DOHH2 (cell line): ENCODE measurements around the gene CHST1.

ENCODE experiments used
- H3F3A ChIP-seq: fragments of 200-600 bp; sonication (generic), shearing (Covaris generic); 2 replicates; pipeline ENCODE4 v1.6.0; 2016; ENCODE audit warnings: antibody characterized with exemption, mild to moderate bottlenecking; ENCODE audit not compliant: control insufficient read depth, insufficient read depth
- H3K27ac ChIP-seq: fragments of 200-600 bp; sonication (generic); 2 replicates; pipeline ENCODE4 v1.5.1; 2014; ENCODE audit warnings: low read depth, mild to moderate bottlenecking, low read length, moderate library complexity
- H3K27me3 ChIP-seq: fragments of 200-600 bp; sonication (generic); 2 replicates; pipeline ENCODE4 v1.6.1; 2014; ENCODE audit warnings: mild to moderate bottlenecking, low read length, mixed read lengths; ENCODE audit not compliant: control insufficient read depth
- H3K36me3 ChIP-seq: fragments of 200-600 bp; sonication (generic); 2 replicates; pipeline ENCODE4 v1.6.1; 2014; ENCODE audit warnings: mild to moderate bottlenecking, low read length, moderate library complexity, mixed read lengths; ENCODE audit not compliant: control insufficient read depth
- H3K4me1 ChIP-seq: fragments of 200-600 bp; sonication (generic); 2 replicates; pipeline ENCODE4 v1.6.1; 2014; ENCODE audit warnings: mild to moderate bottlenecking, low read length, mixed read lengths; ENCODE audit not compliant: control insufficient read depth
- H3K4me2 ChIP-seq: fragments of 200-600 bp; sonication (generic); 2 replicates; pipeline ENCODE4 v1.6.0; 2014; ENCODE audit warnings: mild to moderate bottlenecking, low read length, moderate library complexity
- H3K4me3 ChIP-seq: fragments of 200-600 bp; sonication (generic); 2 replicates; pipeline ENCODE4 v1.5.1; 2014; ENCODE audit warnings: mild to moderate bottlenecking, low read length, mixed read lengths
- H3K79me2 ChIP-seq: fragments of 200-600 bp; sonication (generic); 2 replicates; pipeline ENCODE4 v1.6.1; 2014; ENCODE audit warnings: mild to moderate bottlenecking, low read length, mixed read lengths; ENCODE audit not compliant: control insufficient read depth
- H3K9me2 ChIP-seq: fragments of 200-600 bp; sonication (generic); replicated peaks from 2 replicates; pipeline ENCODE4 v1.6.1; 2014; ENCODE audit warnings: mild to moderate bottlenecking, low read length, mixed read lengths; ENCODE audit not compliant: control insufficient read depth
- H3K9me3 ChIP-seq: fragments of 200-600 bp; sonication (generic); 2 replicates; pipeline ENCODE4 v1.6.1; 2014; ENCODE audit warnings: antibody characterized with exemption, low read length, mixed read lengths; ENCODE audit not compliant: control insufficient read depth, insufficient read depth
- H4K20me1 ChIP-seq: fragments of 200-600 bp; sonication (generic); 2 replicates; pipeline ENCODE4 v1.6.0; 2014; ENCODE audit warnings: low read depth, mild to moderate bottlenecking, antibody characterized with exemption, low read length, moderate library complexity; ENCODE audit not compliant: control insufficient read depth, insufficient read depth
- CTCF ChIP-seq: fragments of 200-600 bp; sonication (generic); IDR thresholded peaks from one replicate; pipeline ENCODE4 v1.5.1; 2014; ENCODE audit warnings: antibody characterized with exemption, mild to moderate bottlenecking, low read depth, low read length; ENCODE audit not compliant: poor library complexity, severe bottlenecking
- EZH2phosphoT487 ChIP-seq: fragments of 200-600 bp; sonication (generic); IDR thresholded peaks from 2 replicates; pipeline ENCODE4 v1.6.1; 2017; ENCODE audit warnings: borderline replicate concordance, mild to moderate bottlenecking, antibody characterized with exemption, low read length, moderate library complexity, mixed read lengths

CHST1 gene

GRCh38 chr11:45646275-45646927, 19.0 kb downstream of the CHST1 start:
- no peak overlapping the region for H3K27ac ChIP-seq
- H3F3A ChIP-seq, result no peaks in the 10 kb centered on the region
- no peaks in the 10 kb centered on the region for H3K36me3 ChIP-seq
- H3K4me2 ChIP-seq, result no peak overlapping the region
- no peaks in the 10 kb centered on the region for H3K79me2 ChIP-seq
- TF ChIP-seq CTCF, result no peak
- no peak for TF ChIP-seq EZH2phosphoT487
- no peaks in the 10 kb centered on the region for H3K9me3 ChIP-seq
- H3K4me3 ChIP-seq, result no peak overlapping the region
- no peaks in the 10 kb centered on the region for H3K27me3 ChIP-seq
- H4K20me1 ChIP-seq, result no peaks in the 10 kb centered on the region
- H3K9me2 ChIP-seq, result no peaks in the 10 kb centered on the region
- no peaks in the 10 kb centered on the region for H3K4me1 ChIP-seq

GRCh38 chr11:45644981-45645889, 20.2 kb downstream of the CHST1 start:
- Histone ChIP-seq H3F3A (no peaks in the 10 kb centered on the region), H3K36me3 (no peaks in the 10 kb centered on the region), H3K9me2 (no peaks in the 10 kb centered on the region), H3K27ac (no peak overlapping the region), H3K4me1 (no peaks in the 10 kb centered on the region), H3K79me2 (no peaks in the 10 kb centered on the region), H3K4me2 (no peak overlapping the region), H3K4me3 (no peak overlapping the region), H4K20me1 (no peaks in the 10 kb centered on the region), H3K27me3 (no peaks in the 10 kb centered on the region), H3K9me3 (no peaks in the 10 kb centered on the region)
- TF ChIP-seq CTCF (no peak), EZH2phosphoT487 (no peak)

GRCh38 chr11:45643598-45644260, 21.7 kb downstream of the CHST1 start:
- no peaks in the 10 kb centered on the region for H3K79me2 ChIP-seq
- H3K4me3 ChIP-seq, result no peak overlapping the region
- TF ChIP-seq CTCF (no peak), EZH2phosphoT487 (no peak)
- H3K27me3 ChIP-seq, result no peaks in the 10 kb centered on the region
- H3K36me3 ChIP-seq, result no peaks in the 10 kb centered on the region
- no peaks in the 10 kb centered on the region for H3K9me3 ChIP-seq
- H3K27ac ChIP-seq, result no peak overlapping the region
- H3K4me2 ChIP-seq, result no peak overlapping the region
- H3F3A ChIP-seq, result no peaks in the 10 kb centered on the region
- H3K4me1 ChIP-seq, result no peaks in the 10 kb centered on the region
- no peaks in the 10 kb centered on the region for H4K20me1 ChIP-seq
- H3K9me2 ChIP-seq, result no peaks in the 10 kb centered on the region
